H1 (cell line): Measurements from ENCODE around the gene TBX4. TPM values are rescaled to one million over a fixed set of nuclear protein-coding genes. Genes with fewer than 3 reads are reported as not detected.
A peak's percentile ranks its signal among the peaks of the same experiment; 100 is the strongest.

Source experiments
- CTCF ChIA-PET: fragments of 300-600 bp; sonication (Branson Sonifier 250); formaldehyde crosslinking; loops from one replicate; lab custom pipeline; 2021; ENCODE audit not compliant: partially characterized antibody; lab: Charles Lee
- POLR2A ChIA-PET: fragments of 300-600 bp; sonication (Branson Sonifier 250); formaldehyde crosslinking; loops from one replicate; lab custom pipeline; 2021; ENCODE audit warnings: inconsistent platforms; ENCODE audit not compliant: partially characterized antibody; lab: Charles Lee
- DNase-seq, 2 experiments: peaks; one replicate each; pipeline versions ENCODE4 v3.0.0 to v3.0.0-alpha.2; 2010 to 2022; ENCODE audit warnings: low spot score in 2 of 2, low read depth in 1 of 2, mixed read lengths in 1 of 2
- FAIRE-seq: peaks from 2 replicates; lab custom pipeline; 2011; peaks lifted over from hg19 to GRCh38; lab: Jason Lieb, UNC
- H2AFZ ChIP-seq: 2 replicates; pipeline ENCODE4 v1.8.1; 2012; ENCODE audit warnings: low read length, inconsistent platforms
- H2AK5ac ChIP-seq: 2 replicates; pipeline ENCODE4 v1.6.1; 2013; ENCODE audit warnings: low read depth, low read length
- H2BK120ac ChIP-seq: replicated peaks from 2 replicates; pipeline ENCODE3; 2013; ENCODE audit warnings: low read depth, low read length, inconsistent platforms
- H2BK12ac ChIP-seq: 2 replicates; pipeline ENCODE4 v1.6.1; 2013; ENCODE audit warnings: low read depth, low read length
- H2BK15ac ChIP-seq: 2 replicates; pipeline ENCODE4 v1.6.1; 2013; ENCODE audit warnings: low read length
- H2BK20ac ChIP-seq: 2 replicates; pipeline ENCODE4 v1.6.1; 2013; ENCODE audit warnings: low read length
- H2BK5ac ChIP-seq: 2 replicates; pipeline ENCODE4 v1.6.1; 2013; ENCODE audit warnings: low read depth, low read length
- H3K14ac ChIP-seq: 2 replicates; pipeline ENCODE4 v1.6.1; 2013; ENCODE audit warnings: inconsistent platforms; ENCODE audit not compliant: insufficient read length
- H3K18ac ChIP-seq: 2 replicates; pipeline ENCODE4 v1.6.1; 2013; ENCODE audit warnings: low read length; ENCODE audit errors: extremely low read depth
- H3K23ac ChIP-seq: 2 replicates; pipeline ENCODE4 v1.6.1; 2013; ENCODE audit warnings: inconsistent platforms; ENCODE audit not compliant: insufficient read length
- H3K23me2 ChIP-seq: 2 replicates; pipeline ENCODE4 v1.6.1; 2013; ENCODE audit warnings: low read depth, low read length
- H3K27ac ChIP-seq: 2 replicates; pipeline ENCODE4 v1.6.1; 2011; ENCODE audit warnings: low read depth, low read length, inconsistent platforms
- H3K27me3 ChIP-seq, 4 experiments: replicated peaks in 1 of 4; 1 replicate in 1 of 4; 2 replicates in 3 of 4; pipeline versions ENCODE4 v1.6.1 to v1.8.1; 2011 to 2013; ENCODE audit warnings: low read length in 3 of 4, mild to moderate bottlenecking in 3 of 4, inconsistent platforms in 2 of 4, mixed read lengths in 2 of 4, moderate library complexity in 1 of 4; ENCODE audit not compliant: control insufficient read depth in 3 of 4, insufficient read depth in 3 of 4; ENCODE audit errors: extremely low read depth in 1 of 4
- H3K36me3 ChIP-seq, 4 experiments: 2 replicates each; pipeline versions ENCODE4 v1.6.1 to v1.8.1; 2011 to 2013; ENCODE audit warnings: mild to moderate bottlenecking in 4 of 4, low read length in 3 of 4, moderate library complexity in 2 of 4, control low read depth in 1 of 4, inconsistent platforms in 1 of 4; ENCODE audit not compliant: insufficient read depth in 4 of 4, control insufficient read depth in 2 of 4
- H3K4ac ChIP-seq: replicated peaks from 2 replicates; pipeline ENCODE3; 2013; ENCODE audit warnings: low read length, low read depth, mixed read lengths, inconsistent platforms; ENCODE audit not compliant: insufficient read length
- H3K4me1 ChIP-seq, 4 experiments: replicated peaks in 1 of 4; 1 replicate in 1 of 4; 2 replicates in 3 of 4; pipeline versions ENCODE4 v1.6.1 to v1.8.1; 2011 to 2013; ENCODE audit warnings: low read length in 3 of 4, inconsistent platforms in 2 of 4, mixed read lengths in 1 of 4; ENCODE audit not compliant: insufficient read depth in 4 of 4, control insufficient read depth in 3 of 4
- H3K4me2 ChIP-seq, 2 experiments: 2 replicates each; pipeline versions ENCODE4 v1.6.1 to v1.8.1; 2011 to 2013; ENCODE audit warnings: low read depth in 2 of 2, low read length in 2 of 2, control low read depth in 1 of 2, inconsistent platforms in 1 of 2, mild to moderate bottlenecking in 1 of 2; ENCODE audit not compliant: insufficient read depth in 1 of 2
- H3K4me3 ChIP-seq, 4 experiments: fragments of 200-600, 300-600 bp in 1 of 4; sonication (generic), shearing (Covaris generic), sonication (Bioruptor Twin) in 1 of 4; 2 replicates each; pipeline versions ENCODE4 v1.5.1 to v1.8.1; 2011 to 2016; ENCODE audit warnings: low read length in 4 of 4, low read depth in 3 of 4, control low read depth in 2 of 4, inconsistent platforms in 2 of 4, mild to moderate bottlenecking in 2 of 4, mixed read lengths in 1 of 4, moderate library complexity in 1 of 4; ENCODE audit not compliant: insufficient read depth in 2 of 4; ENCODE audit errors: extremely low read depth in 1 of 4
- H3K56ac ChIP-seq: replicated peaks from 2 replicates; pipeline ENCODE3; 2013; ENCODE audit warnings: low read depth, mild to moderate bottlenecking, mixed read lengths, low read length, inconsistent platforms; ENCODE audit not compliant: insufficient read length
- H3K79me1 ChIP-seq: 2 replicates; pipeline ENCODE4 v1.6.1; 2013; ENCODE audit warnings: low read depth, low read length, control low read depth
- H3K79me2 ChIP-seq, 2 experiments: 2 replicates each; pipeline versions ENCODE4 v1.6.1 to v1.8.1; 2012 to 2013; ENCODE audit warnings: low read length in 2 of 2, mild to moderate bottlenecking in 2 of 2, inconsistent platforms in 1 of 2; ENCODE audit not compliant: insufficient read depth in 2 of 2, control insufficient read depth in 1 of 2
- H3K9ac ChIP-seq, 4 experiments: replicated peaks in 1 of 4; 1 replicate in 1 of 4; 2 replicates in 3 of 4; pipeline versions ENCODE4 v1.6.1 to v1.8.1; 2011 to 2013; ENCODE audit warnings: low read depth in 3 of 4, low read length in 3 of 4, control low read depth in 2 of 4, mild to moderate bottlenecking in 2 of 4, moderate library complexity in 2 of 4, inconsistent platforms in 1 of 4; ENCODE audit errors: extremely low read depth in 1 of 4
- H3K9me3 ChIP-seq, 2 experiments: 2 replicates each; pipeline versions ENCODE4 v1.6.1 to v1.8.1; 2012 to 2013; ENCODE audit warnings: mild to moderate bottlenecking in 2 of 2, moderate library complexity in 2 of 2, control low read depth in 1 of 2, inconsistent platforms in 1 of 2, low read depth in 1 of 2, low read length in 1 of 2, mixed read lengths in 1 of 2; ENCODE audit not compliant: insufficient read depth in 2 of 2
- H4K20me1 ChIP-seq, 2 experiments: replicated peaks in 1 of 2; 2 replicates each; pipeline versions ENCODE3 to v1.8.1; 2011 to 2013; ENCODE audit warnings: inconsistent platforms in 2 of 2, low read length in 2 of 2, mild to moderate bottlenecking in 1 of 2; ENCODE audit not compliant: insufficient read depth in 2 of 2, control insufficient read depth in 1 of 2
- H4K5ac ChIP-seq: 2 replicates; pipeline ENCODE4 v1.6.1; 2013; ENCODE audit warnings: low read length, low read depth, mixed read lengths, inconsistent platforms; ENCODE audit not compliant: insufficient read length
- H4K8ac ChIP-seq: 2 replicates; pipeline ENCODE4 v1.8.0; 2013; ENCODE audit warnings: mild to moderate bottlenecking, moderate library complexity, low read length, inconsistent platforms; ENCODE audit not compliant: insufficient read depth; ENCODE audit errors: extremely low read depth
- H4K91ac ChIP-seq: replicated peaks from 2 replicates; pipeline ENCODE3; 2013; ENCODE audit warnings: low read length, mixed read lengths, inconsistent platforms; ENCODE audit not compliant: insufficient read length
- CBX5 ChIP-seq: fragments of 300-800, 300-1000 bp; sonication (generic); IDR thresholded peaks from 2 replicates; pipeline ENCODE4 v1.7.1; 2016; ENCODE audit warnings: antibody characterized with exemption, low read length, low read depth
- CBX8 ChIP-seq: fragments of 300-800, 300-1000 bp; sonication (generic); IDR thresholded peaks from 2 replicates; pipeline ENCODE4 v1.7.1; 2016; ENCODE audit warnings: low read depth, low read length, borderline replicate concordance
- CEBPB ChIP-seq: IDR thresholded peaks from 2 replicates; pipeline ENCODE4 v1.6.1; 2012; ENCODE audit warnings: low read depth, low read length
- CHD1 ChIP-seq: IDR thresholded peaks from 2 replicates; pipeline ENCODE4 v1.6.1; 2012; ENCODE audit warnings: low read depth, low read length, improper control_type of control experiment
- FOSL1 ChIP-seq: IDR thresholded peaks from 2 replicates; pipeline ENCODE4 v1.6.1; 2011; ENCODE audit warnings: mild to moderate bottlenecking, low read depth, low read length, moderate library complexity; ENCODE audit not compliant: insufficient read depth
- PHF8 ChIP-seq: fragments of 200-600 bp; sonication (generic); conservative IDR thresholded peaks from 2 replicates; pipeline ENCODE4 v1.7.1; 2012; ENCODE audit warnings: low read depth, mild to moderate bottlenecking, inconsistent platforms, low read length, moderate library complexity
- POLR2A ChIP-seq, 2 experiments: IDR thresholded peaks; 1 replicate in 1 of 2; 2 replicates in 1 of 2; pipeline ENCODE4 v1.6.1; 2011; ENCODE audit warnings: low read depth in 2 of 2, low read length in 2 of 2, mild to moderate bottlenecking in 2 of 2; ENCODE audit errors: control extremely low read depth in 1 of 2
- POLR2AphosphoS5 ChIP-seq: IDR thresholded peaks from 2 replicates; pipeline ENCODE4 v1.6.1; 2011; ENCODE audit warnings: low read depth, low read length
- SP2 ChIP-seq: IDR thresholded peaks from 2 replicates; pipeline ENCODE4 v1.6.1; 2012; ENCODE audit warnings: mild to moderate bottlenecking, low read length, inconsistent platforms
- TBP ChIP-seq: IDR thresholded peaks from 2 replicates; pipeline ENCODE4 v1.6.1; 2011; ENCODE audit warnings: low read depth, low read length, improper control_type of control experiment
- WGBS, 2 experiments: shearing (Covaris generic) in 1 of 2; methylation state at CpG; one replicate each; pipeline versions ENCODE4 v1.1.6 to v1.1.7; 2013 to 2015; ENCODE audit warnings: low lambda C conversion rate in 2 of 2, mixed read lengths in 2 of 2, inconsistent platforms in 1 of 2, low coverage in 1 of 2, missing lambda C conversion rate in 1 of 2; ENCODE audit not compliant: insufficient replicate concordance in 2 of 2, insufficient coverage in 1 of 2, insufficient read length in 1 of 2; ENCODE audit errors: extremely low coverage in 1 of 2, missing lambda C conversion rate in 1 of 2; 5-methylcytosine and 5-hydroxymethylcytosine counted together
- polyA plus RNA-seq, 7 experiments: library from polyadenylated mRNA; depleted of rRNA in 3 of 7; stranded (reverse) in 5 of 7; unstranded in 2 of 7; fragments of >200 nt in 5 of 7; fragments of 200-250 nt in 2 of 7; gene quantifications; 1 replicate in 5 of 7; 2 replicates in 1 of 7; 4 replicates in 1 of 7; pipeline versions ENCODE4 v1.2.1 to v1.2.3, GENCODE V29; 2011 to 2013; ENCODE audit warnings: missing spikeins in 2 of 7, mixed read lengths in 2 of 7
- total RNA-seq: library from RNA; stranded (reverse); fragmentation: NEBNext Ultra II Directional; extraction: Animal tissue kit (Norgen Biotek cat#: 25700); gene quantifications from 2 replicates; pipeline ENCODE4 v1.2.1, GENCODE V29; 2021
- TF ChIP-seq, protein P1 (sequence below), 3 experiments: IDR thresholded peaks; 1 replicate in 2 of 3; 2 replicates in 1 of 3; pipeline versions ENCODE4 v1.5.1 to v1.6.1; 2011; ENCODE audit warnings: low read length in 3 of 3, mild to moderate bottlenecking in 3 of 3, inconsistent platforms in 2 of 3, low read depth in 1 of 3, moderate library complexity in 1 of 3; ENCODE audit not compliant: insufficient read depth in 1 of 3; ENCODE audit errors: control extremely low read depth in 1 of 3
- TF ChIP-seq, protein P2 (sequence below): IDR thresholded peaks from 2 replicates; pipeline ENCODE4 v1.6.1; 2012; ENCODE audit warnings: inconsistent platforms

The TBX4 gene
- total and polyA plus RNA-seq, 2 of the 8 experiments (the other 6 are each of a cell fraction or from before 2014, with no cell fraction given): 0.02 TPM; not detected in 1

DNA sequence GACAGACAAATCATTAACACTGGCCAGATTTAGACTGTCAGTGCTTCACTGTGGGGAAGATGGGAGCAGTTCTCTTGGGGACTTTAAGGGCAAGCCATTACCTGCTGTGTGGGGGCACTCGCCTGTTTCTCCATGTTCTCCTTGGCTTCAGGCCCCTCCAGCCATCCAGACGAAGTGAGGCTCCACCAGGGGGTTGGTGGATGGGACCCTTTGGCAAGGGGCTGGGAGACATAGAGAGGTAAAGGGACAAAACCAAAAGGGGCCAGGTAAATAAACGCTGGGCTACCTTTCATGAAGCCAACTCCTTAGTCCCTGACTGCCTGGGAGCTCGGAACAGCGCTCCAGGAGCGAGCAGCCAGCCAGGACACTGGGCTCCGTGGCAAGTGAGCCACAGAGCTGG, 14.0 kb downstream of the TBX4 start:
- no peak overlapping the region for H3K14ac ChIP-seq
- no peak overlapping the region for H3K27ac ChIP-seq
- H4K5ac ChIP-seq: no peak overlapping the region
- no peak overlapping the region for H2AFZ ChIP-seq
- H3K4me2 ChIP-seq: no peak overlapping the region
- no peak overlapping the region; the same call in 1 of the 2 replicates for H2BK12ac ChIP-seq
- peaks cover 4 to 28% (median 13%) of the 10 kb centered on the region in 4 experiments for H3K4me1 ChIP-seq
- no peak overlapping the region for H3K23ac ChIP-seq
- H4K20me1 ChIP-seq: peaks cover 0 to under 1% of the 10 kb centered on the region in 2 experiments
- no peak for FAIRE-seq
- CTCF ChIA-PET: interaction anchor here (0.6 to 14.5 kb wide), 9 partner anchors 14 to 108 kb away, joined by 3 to 171 read pairs (median 5); partner anchors contain the start of gene TBX4
- no peaks in the 10 kb centered on the region for H3K79me1 ChIP-seq
- no peak overlapping the region for H3K56ac ChIP-seq
- no peak overlapping the region for H3K4ac ChIP-seq
- H3K36me3 ChIP-seq: no peaks in the 10 kb centered on the region
- DNase-seq: no peak
- no peak overlapping the region for H3K9ac ChIP-seq
- no peaks in the 10 kb centered on the region for H3K9me3 ChIP-seq
- WGBS, 2 experiments: 80% methylated on average over 7 of the region's 7 CpGs; no CpG with 5 or more reads in 1 of the 2 experiments
- no peaks in the 10 kb centered on the region; the same call in 1 of the 2 replicates for H3K23me2 ChIP-seq
- peak overlapping the region; percentile 3; the same call in 1 of the 2 replicates for H4K8ac ChIP-seq
- H2AK5ac ChIP-seq: no peak overlapping the region
- no peak overlapping the region for H2BK120ac ChIP-seq
- peaks cover 29 to 73% (median 64%) of the 10 kb centered on the region in 4 experiments for H3K27me3 ChIP-seq
- H4K91ac ChIP-seq: peak overlapping the region; percentile 25
- no peak overlapping the region for H2BK5ac ChIP-seq
- POLR2A ChIA-PET: no interaction called here
- no peak overlapping the region for H2BK15ac ChIP-seq
- H3K18ac ChIP-seq: no peak overlapping the region
- no peak overlapping the region for H3K4me3 ChIP-seq
- H2BK20ac ChIP-seq: no peak overlapping the region; the same call in 1 of the 2 replicates
- H3K79me2 ChIP-seq: no peaks in the 10 kb centered on the region
- TF ChIP-seq CBX5 (no peak), FOSL1 (no peak), CHD1 (no peak), POLR2A (IDR thresholded peaks at IDR 0.05; ENCODE audit: control extremely low read depth in 1 of 2, low read depth in 2 of 2, low read length in 2 of 2) (no peak), TBP (no peak), SP2 (no peak), CEBPB (no peak), POLR2AphosphoS5 (no peak), CBX8 (no peak), PHF8 (no peak)
- TF ChIP-seq, protein P1, sequence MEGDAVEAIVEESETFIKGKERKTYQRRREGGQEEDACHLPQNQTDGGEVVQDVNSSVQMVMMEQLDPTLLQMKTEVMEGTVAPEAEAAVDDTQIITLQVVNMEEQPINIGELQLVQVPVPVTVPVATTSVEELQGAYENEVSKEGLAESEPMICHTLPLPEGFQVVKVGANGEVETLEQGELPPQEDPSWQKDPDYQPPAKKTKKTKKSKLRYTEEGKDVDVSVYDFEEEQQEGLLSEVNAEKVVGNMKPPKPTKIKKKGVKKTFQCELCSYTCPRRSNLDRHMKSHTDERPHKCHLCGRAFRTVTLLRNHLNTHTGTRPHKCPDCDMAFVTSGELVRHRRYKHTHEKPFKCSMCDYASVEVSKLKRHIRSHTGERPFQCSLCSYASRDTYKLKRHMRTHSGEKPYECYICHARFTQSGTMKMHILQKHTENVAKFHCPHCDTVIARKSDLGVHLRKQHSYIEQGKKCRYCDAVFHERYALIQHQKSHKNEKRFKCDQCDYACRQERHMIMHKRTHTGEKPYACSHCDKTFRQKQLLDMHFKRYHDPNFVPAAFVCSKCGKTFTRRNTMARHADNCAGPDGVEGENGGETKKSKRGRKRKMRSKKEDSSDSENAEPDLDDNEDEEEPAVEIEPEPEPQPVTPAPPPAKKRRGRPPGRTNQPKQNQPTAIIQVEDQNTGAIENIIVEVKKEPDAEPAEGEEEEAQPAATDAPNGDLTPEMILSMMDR (IDR thresholded peaks at IDR 0.05; ENCODE audit: control extremely low read depth in 1 of 3, insufficient read depth in 1 of 3, low read depth in 1 of 3, low read length in 3 of 3): no peak
- TF ChIP-seq, protein P2, sequence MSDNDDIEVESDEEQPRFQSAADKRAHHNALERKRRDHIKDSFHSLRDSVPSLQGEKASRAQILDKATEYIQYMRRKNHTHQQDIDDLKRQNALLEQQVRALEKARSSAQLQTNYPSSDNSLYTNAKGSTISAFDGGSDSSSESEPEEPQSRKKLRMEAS: no peak
